Loucy (cell line): ENCODE results near the gene LPGAT1.

ENCODE experiments used
- CTCF ChIP-seq: fragments of 200-600 bp; sonication (generic); conservative IDR thresholded peaks from 2 replicates; pipeline ENCODE4 v1.5.1; 2014; ENCODE audit warnings: mild to moderate bottlenecking, antibody characterized with exemption, low read length
- EZH2phosphoT487 ChIP-seq: fragments of 200-600 bp; IDR thresholded peaks from 2 replicates; pipeline ENCODE4 v1.6.1; 2018; ENCODE audit warnings: antibody characterized with exemption, mild to moderate bottlenecking, moderate library complexity, borderline replicate concordance

- TF ChIP-seq CTCF (no peak), EZH2phosphoT487 (no peak)
Measured at GRCh38 chr1:211714154-211714553, 116.4 kb downstream of the LPGAT1 start.
